ENCODE measurements around the gene APBA2.
"Not testable (repeated sequence)": the region's sequence is repeated elsewhere in the genome, so short reads cannot be mapped to it uniquely, and the experiment has no call there.

The APBA2 gene

DNA sequence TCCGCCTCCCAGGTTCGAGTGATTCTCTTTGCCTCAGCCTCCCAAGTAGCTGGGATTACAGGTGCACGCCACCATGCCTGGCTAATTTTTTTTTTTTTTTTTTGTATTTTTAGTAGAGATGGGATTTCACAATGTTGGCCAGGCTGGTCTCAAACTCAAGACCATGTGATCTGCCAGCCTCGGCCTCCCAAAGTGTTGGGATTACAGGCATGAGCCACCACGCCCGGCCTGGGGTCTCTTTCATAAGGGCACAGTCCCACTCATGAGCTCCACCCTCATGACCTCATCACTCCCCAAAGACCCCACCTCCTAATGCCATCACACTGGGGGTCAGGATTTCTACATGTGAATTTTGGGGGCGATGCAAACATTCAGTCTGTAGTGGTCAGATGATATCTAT, 159.4 kb downstream of the APBA2 start:
- not testable (repeated sequence) for DNase-seq

DNA sequence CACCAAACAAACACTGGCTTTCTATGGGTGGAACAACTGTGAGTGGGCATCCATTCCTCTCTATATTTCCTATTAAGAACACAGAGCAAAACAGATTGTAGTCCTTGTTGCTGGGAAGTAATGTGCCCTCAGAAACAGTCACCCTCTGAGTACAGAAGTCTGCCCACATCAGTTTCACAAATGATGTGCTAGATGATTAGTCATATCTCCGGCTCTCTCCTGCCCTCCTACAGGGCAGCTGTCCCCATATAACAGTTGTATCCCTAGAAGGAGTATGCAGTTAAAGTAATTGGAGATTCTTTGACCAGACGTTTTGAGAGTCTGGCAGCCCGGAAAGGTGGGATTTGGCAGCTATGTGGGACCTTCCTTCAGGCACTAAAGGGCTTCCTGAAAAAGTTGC, 159.9 kb downstream of the APBA2 start:
- no peak for DNase-seq

DNA sequence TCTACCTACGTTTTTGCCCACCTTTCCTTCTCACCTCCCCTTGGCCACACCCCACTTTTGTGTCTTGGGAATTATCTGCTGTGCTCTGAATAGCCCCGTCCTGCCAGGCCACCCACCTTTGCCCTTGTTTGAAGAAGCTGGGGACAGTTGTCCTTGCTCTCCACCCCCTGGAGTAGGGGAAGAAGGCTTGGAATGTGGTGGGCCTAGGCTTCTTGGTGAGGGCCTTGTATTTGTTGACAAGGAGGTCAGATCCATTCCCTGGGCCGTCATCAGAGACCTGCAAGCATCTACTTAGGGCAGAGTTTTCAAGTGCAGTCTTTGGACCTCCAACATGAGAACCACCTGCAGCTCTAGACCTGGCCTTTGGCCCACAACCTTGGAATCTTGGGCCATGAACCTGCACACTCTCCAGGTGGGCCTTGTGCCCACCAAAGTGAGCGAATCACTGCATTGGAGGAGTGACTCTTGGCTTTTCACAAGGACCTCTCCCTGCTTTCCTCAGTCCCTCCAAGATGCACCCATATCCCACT, 160.6 kb downstream of the APBA2 start:
- DNase-seq, result no peak

DNA sequence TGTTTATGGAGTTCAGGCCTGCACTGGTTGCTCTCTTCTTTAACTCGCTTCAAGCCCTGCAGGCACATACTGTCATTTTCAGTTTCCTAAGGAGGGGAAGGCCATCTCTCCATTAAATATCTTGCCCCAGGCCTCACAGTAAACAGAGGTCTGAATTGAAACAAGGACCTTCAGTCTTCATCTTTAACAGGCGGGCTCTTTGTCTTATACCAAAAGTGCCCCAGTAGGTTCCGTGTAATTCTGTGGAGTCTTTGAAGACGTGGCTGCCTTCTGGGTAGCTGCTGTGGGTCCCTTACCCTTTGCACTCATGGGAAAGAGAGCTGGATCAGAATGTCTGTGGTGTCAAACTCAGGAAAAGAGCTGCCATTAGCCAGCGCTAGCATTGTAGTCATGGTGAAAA, 161.2 kb downstream of the APBA2 start:
- DNase-seq, result no peak

DNA sequence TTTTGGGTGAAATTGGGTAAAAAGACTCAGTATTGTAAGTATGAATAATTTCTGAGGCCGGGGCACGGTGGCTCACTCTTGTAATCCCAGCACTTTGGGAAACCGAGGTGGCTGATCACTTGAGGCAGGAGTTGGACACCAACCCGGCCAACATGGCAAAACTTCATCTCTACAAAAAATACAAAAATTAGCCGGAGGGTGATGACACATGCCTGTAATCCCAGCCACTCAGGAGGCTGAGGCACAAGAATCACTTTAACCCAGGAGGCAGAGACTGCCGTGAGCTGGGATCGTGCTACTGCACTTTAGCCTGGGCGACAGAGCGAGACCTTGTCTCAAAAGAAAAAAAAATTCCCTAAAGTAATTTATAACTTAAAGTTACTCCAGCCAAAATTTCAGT, 162.2 kb downstream of the APBA2 start:
- DNase-seq, result no peak

DNA sequence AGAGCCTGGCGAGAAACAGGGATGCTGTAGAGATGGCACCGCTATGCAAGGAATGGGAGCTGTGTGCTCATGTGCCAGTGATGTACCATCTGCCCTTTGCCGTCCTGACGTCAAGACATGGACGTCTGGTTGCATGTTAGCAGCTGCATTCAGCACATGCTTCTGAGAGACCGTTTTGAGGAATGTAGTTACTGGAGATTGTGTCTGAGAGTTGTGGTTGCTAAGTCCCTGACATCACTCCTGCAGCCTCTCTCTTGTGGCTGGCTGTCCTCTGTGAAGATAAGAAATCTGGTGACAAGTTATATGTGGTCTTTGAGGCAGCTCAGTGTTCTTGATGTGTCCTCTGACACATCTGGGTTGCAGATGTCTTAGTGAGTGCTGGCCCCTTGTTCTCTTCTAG, 165.1 kb downstream of the APBA2 start:
- no peak for DNase-seq

DNA sequence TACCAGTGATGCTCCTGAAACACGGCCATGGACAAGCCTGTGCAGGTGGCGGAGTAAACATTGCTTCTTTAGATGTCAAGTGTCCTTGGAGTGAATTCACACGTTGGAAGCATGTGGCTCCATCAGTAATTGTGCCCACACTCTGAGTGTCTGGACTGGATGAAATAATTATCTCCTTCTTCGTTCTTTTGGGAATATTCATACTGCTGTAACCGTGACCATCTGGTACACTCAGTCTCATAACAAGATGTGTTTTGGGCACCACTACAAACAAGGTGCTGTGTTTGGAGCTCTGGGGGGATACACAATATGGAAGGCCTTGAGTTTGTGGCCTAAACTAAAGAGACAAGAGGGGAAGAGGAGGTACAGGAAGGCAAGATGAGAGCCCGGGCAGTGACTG, 165.6 kb downstream of the APBA2 start:
- DNase-seq, result no peak

DNA sequence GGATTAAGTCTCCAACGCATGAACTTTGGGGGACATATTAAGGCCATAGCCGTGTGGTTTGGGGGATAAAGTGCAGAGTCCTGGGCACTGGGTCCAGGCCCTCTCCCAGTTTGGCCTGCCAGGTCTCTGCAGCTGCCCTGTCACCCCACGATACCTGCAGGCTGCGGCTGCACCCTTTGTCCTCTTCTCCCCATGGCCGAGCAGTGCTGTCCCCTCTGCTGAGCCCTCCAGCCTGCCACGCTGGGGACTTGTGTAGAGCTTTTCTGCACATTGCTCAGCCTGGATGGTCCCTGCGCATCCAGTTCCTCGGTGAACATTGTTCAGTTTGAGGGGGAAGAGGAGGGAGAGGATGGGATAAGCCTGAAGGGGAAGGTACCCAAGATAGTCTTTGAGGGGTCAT, 167.2 kb downstream of the APBA2 start:
- no peak for DNase-seq

DNA sequence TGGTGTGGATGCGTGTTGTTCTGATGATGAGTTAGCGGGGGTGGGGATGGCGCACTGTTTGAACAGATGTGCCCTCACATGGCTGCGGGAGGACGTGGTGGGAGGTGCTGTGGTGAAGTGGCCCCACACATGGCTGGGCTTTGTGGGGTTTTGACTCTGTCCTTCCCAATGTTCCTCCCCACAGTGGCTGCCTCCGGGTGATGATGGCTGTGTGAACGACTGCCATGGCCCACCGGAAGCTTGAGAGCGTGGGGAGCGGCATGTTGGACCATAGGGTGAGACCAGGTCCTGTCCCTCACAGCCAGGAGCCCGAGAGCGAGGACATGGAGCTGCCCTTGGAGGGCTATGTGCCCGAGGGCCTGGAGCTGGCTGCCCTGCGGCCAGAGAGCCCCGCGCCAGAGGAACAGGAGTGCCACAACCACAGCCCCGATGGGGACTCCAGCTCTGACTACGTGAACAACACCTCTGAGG, 167.9 kb downstream of the APBA2 start:
- no peak for DNase-seq

DNA sequence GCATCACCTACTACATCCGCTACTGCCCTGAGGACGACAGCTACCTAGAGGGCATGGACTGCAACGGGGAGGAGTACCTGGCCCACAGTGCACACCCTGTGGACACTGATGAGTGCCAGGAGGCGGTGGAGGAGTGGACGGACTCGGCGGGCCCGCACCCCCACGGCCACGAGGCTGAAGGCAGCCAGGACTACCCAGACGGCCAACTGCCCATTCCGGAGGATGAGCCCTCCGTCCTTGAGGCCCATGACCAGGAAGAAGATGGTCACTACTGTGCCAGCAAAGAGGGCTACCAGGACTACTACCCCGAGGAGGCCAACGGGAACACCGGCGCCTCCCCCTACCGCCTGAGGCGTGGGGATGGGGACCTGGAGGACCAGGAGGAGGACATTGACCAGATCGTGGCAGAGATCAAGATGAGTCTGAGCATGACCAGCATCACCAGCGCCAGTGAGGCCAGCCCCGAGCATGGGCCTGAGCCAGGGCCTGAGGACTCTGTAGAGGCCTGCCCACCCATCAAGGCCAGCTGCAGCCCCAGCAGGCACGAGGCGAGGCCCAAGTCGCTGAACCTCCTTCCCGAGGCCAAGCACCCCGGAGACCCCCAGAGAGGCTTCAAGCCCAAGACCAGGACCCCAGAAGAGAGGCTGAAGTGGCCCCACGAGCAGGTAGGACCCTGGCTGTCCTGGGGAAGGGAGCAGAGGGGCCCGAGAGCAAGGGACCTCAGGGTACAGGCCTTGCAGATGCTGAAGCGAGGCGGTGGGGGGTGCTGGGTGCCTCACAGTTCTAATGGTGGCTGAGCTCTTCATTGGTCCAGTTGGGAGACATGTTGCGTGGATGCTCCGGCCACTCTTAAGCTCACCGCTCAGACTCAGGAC, 168.6 kb downstream of the APBA2 start:
- DNase-seq, result no peak

DNA sequence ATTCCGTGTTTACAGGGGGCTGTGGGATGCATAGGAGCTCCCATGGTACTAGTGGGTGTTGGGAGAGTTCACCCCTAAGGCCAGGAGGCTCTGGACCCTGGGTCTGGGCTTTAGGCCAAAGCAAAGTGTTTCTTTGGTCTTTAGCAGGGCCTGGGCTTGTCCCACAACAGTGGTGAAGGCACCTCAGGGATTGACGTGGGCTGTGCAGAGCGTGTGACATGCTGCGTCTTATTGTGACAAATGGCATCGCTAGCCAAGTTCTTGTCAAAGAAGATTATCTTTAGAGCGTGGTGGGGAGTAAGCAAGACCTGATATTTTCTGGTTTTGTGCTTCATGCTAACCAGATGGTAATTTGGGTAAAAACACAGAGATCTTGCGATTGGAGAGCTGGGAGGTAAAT, 170.1 kb downstream of the APBA2 start:
- no peak for DNase-seq

DNA sequence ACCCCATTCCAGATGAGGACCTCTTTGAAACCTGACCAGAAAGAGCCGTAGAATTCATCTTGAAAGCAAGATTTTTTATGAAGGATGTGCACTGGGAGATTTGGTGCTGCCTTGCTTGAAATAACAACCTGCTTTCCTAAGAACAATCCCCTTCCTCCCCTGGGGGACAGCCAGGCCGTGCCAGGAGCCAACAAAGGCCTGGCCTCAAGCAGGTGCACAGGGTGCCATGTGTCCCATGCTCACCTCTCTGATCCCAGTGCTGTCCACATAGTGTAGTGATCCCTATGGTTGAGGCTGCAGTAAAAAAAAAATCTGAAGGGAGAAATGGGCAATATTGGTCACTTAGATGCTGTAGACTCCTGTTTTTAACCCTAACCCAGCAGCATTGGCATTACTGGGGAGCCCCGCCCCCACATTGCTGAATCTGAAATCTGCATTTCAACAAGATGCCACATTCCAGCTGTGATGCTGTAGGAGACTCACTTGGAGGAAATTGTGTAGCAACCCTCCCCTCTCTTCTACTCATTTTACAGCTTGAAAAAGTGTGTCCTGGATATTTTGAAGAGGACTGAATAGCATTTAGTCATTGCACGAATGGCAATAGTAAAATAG, 171.2 kb downstream of the APBA2 start:
- DNase-seq, result no peak

DNA sequence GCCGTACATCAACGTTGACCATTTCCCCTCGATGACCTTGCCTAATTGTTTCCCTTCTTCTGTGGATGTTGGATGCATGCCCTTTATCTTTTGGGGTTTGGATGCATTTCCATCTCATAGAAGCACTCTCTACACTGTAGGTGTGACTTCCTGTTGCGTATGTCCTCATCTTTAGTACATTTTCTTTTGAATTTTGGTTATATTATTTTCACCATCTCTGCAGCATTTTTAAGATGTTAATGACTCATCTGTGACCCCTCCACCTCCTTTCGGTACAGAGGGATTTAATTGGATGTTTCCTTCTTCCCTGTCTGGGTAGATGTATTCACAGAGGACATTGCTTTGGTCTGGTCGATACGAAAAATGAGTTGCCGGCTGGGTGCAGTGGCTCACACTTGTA, 172.1 kb downstream of the APBA2 start:
- no peak for DNase-seq

DNA sequence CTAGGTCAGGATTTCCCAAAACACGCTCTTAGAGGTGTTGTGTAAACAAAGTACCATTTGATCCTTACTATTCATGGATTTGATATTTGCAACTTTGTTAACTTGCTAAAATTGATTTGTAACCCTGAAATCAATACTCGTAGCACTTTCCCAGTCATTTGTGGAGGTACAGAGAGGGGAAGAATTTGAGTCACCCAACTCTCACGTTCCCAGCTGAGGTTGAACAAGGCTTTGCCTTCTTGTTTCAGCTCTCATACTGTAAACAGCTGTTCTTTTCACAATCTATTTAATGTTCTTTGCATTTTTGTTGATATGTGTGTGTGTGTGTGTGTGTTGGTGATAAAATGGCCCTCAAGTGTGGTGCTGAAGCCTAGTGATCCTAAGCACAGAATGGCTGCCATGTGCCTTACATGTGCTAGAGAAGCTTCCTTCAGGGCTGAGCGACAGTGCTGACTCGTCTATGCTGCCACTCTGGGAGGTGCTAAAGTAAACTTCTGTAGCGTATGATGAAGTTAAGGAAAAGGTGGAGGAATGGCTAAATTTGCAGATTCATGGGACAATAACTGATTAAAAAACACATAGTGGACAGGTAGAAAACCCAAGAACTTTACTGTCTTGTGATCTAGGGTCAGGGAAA, 173.2 kb downstream of the APBA2 start:
- DNase-seq, result no peak

DNA sequence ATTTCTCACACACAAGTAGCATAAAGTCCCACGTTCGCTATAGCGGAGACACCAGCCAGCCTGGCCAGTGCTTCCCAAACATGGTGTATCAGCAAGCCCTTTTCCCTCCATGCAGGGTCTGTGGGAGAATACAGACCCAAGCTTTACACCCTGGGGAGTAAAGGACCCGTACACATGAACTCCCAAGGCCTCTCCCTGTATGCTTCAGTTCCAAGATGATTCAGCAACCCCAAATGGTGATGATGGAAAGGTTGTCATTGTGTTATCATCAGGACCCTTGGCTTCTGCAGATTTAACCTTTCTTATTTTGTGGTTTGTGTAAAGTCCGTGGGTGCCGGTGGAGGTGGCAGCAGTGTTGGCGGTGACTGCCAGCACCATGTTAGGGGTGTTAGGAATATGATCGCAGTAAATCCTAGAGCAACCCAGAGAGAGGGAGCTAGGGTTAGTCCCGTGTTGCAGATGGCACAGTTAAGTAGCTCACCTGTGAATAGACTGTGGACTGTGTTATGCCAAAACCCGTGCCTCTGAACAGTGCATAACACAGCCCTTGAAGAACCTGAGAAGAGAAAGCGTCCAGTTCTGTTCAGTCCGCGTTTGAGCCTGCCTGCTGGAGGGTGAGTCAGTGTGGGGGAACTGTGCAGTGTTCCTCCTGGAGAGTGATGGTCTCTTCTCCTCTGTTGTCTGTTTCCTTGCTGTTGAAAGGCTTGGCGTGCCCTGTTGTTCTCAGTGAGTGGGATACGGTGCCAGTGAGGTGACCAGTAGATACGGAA, 174.3 kb downstream of the APBA2 start:
- no peak for DNase-seq

DNA sequence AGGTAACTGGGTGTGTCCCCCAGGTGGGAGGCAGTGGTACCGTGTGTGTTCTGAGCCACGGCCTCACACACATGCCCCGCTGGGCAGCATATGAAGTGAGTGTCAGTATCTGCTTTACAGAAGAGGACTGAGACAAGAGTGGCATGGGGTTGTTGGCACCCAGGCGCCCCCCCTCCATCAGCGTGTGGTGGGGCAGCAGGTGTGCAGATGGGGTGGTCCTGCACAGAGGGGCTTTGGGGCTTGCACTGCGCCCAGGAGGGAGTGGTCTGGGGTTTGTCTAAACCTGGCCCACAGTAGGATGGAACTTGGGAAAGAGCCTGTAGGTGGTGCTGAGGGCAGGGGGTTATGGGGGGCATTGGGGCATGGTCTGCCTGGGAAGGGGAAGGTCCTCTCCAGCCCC, 176.0 kb downstream of the APBA2 start:
- no peak for DNase-seq

DNA sequence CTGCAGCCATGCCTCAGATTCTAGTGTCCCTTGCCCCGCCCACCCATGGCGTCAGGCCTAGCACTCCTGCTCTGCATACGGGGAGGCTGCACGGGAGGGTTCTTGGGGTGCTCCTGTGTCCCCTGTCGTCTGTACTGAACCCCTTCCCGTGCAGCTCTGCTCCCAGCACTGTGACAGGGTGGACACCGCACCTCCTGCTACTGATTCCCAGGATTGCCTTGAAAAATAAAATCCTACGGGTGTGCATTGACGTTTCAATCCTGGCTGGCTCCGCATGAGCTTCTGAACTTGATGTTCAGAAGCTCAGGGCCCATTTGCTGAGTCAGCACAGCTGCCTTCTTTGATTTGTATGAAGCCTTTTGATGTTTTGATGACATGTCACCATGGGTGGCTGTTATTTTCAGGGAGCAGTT, 176.4 kb downstream of the APBA2 start:
- DNase-seq, result no peak

DNA sequence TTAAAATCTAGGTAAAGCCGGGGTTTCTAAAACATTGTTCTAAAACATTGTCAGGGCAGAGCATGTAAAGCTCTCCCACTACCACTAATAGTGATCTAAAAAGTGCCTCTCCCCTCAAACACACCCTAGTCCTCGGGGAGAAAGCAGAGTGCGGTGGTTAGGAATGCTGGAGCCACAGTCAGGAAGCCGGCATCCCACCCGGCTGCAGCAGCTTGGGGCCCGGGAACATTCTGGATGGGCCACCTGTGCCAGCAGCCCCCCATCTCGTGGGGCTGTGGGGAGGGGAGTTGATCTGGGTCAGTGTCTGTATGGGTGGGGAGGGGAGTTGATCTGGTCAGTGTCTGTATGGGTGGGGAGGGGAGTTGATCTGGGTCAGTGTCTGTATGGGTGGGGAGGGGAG, 176.9 kb downstream of the APBA2 start:
- no peak for DNase-seq

DNA sequence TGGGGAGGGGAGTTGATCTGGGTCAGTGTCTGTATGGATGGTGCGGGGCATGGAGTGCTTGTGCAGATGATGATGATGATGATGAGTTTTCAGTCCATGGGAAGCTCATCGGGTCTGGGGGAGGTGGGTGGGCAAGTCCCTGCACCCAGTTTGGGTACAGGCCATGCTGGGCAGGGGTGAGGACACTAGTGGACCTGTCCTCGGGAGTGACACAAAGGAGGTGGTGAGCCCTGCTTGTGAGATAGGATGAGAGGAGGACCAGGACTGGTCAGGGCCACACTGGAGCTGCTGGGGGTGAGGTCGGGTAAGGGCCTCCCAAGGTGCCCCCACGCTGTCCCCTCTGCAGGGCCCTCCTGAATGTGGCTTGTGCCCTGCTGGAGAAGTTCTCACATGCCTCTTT, 177.9 kb downstream of the APBA2 start:
- DNase-seq, result no peak

DNA sequence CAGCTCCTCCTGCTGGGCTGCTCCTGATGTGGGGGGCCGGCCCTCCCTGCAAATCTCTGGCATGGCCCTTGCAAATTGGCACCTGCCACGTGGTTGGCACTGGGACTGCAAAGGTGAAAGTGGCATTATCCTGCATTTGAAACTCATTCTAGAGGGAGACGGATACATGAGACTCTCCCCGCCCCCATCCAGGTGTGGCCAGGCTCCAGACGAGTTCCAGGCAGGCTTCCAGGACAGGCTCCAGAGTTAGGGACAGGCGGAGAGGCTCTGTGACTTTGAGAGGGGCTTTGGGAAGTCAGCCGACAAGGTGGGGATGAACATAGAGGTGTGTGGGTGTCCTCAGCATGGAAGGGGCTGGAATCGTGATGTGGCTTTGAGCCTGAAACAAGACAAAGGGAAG, 178.5 kb downstream of the APBA2 start:
- DNase-seq, result no peak

DNA sequence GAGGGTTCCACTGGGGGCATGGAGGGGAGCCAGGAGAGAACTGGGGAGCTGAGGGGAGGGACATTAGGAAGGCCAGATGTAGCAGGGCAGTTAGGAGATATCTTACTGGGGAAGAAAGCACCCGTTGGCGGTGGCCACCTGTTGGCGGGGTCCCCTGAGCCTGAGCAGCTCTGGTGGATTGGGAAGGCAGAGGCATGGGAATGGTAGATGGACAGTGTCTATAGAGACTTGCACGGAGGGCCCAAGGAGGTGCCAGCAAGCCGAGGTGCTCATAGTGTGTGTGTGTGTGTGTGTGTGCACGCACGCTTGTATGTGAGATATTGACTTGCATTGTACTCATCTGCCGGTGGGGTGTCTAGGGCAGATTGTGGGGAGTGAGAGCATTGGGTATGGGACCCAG, 179.0 kb downstream of the APBA2 start:
- DNase-seq, result no peak

DNA sequence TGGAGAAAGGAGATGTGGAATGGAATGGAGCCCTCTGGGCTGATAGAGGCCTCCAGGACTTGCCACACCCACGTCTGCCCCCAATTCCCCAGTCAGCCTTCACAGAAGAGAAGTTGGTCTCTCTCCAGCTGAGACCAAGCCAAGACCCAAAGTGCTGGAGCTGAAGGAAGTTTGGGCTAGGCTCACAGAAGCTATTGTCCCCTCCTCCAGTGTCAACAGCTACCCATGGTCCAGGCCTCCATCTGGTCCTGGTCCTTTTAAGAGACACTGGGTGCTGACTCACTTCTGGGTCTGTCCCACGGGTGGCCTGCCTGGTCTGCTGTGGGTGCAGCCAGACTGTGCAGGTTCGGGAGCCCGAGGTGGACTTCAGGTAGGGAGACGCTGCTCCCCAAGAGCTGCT, 179.8 kb downstream of the APBA2 start:
- no peak for DNase-seq

DNA sequence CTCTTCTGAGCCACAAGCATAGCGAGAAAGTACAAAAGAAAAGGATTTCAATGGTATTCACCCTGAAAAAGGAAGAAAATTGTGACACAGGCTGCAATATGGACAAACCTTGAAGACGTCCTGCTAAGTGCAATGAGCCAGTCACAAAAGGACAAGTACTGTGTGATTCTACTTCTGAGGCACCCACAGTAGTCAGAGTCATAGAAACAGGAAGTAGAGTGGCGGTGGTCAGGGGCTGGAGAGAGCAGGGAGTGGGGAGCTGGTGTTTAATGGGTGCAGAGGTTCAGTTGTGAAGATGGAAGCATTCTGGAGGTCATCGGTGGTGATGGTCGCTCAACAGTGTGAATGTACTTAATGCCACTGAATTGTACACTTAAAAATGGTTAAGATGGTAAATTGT, 180.5 kb downstream of the APBA2 start:
- DNase-seq, result no peak
